SU-DHL-6 (cell line): ENCODE measurements around the gene SH3BP2.

Experiments
- H2AFZ ChIP-seq: fragments of 200-600 bp; sonication (generic); 2 replicates; pipeline ENCODE4 v1.6.1; 2014; ENCODE audit warnings: low read depth, mild to moderate bottlenecking, moderate library complexity, mixed read lengths, antibody characterized with exemption, low read length; ENCODE audit not compliant: severe bottlenecking
- H3F3A ChIP-seq: fragments of 200-600 bp; shearing (Covaris generic); 2 replicates; pipeline ENCODE4 v1.6.0; 2016; ENCODE audit warnings: antibody characterized with exemption, mild to moderate bottlenecking; ENCODE audit not compliant: insufficient read depth
- H3K27ac ChIP-seq: fragments of 200-600 bp; sonication (generic); 2 replicates; pipeline ENCODE4 v1.5.1; 2016; ENCODE audit warnings: low read depth, mild to moderate bottlenecking, low read length, moderate library complexity, mixed read lengths
- H3K27me3 ChIP-seq: fragments of 200-600 bp; sonication (generic), shearing (Covaris generic); 2 replicates; pipeline ENCODE4 v1.6.0; 2014; ENCODE audit warnings: mild to moderate bottlenecking, low read length
- H3K36me3 ChIP-seq: fragments of 200-600 bp; sonication (generic); 2 replicates; pipeline ENCODE4 v1.6.1; 2014; ENCODE audit warnings: mild to moderate bottlenecking, low read length, mixed read lengths
- H3K4me2 ChIP-seq: fragments of 300-600, 200-600 bp; shearing (Covaris generic), sonication (generic); 2 replicates; pipeline ENCODE4 v1.6.0; 2014; ENCODE audit warnings: low read length, low read depth, mild to moderate bottlenecking; ENCODE audit not compliant: poor library complexity, severe bottlenecking
- H3K4me3 ChIP-seq: fragments of 200-600 bp; sonication (generic); 2 replicates; pipeline ENCODE4 v1.5.1; 2014; ENCODE audit warnings: antibody characterized with exemption, low read length, mild to moderate bottlenecking, mixed read lengths; ENCODE audit not compliant: insufficient read depth, poor library complexity, severe bottlenecking
- H3K79me2 ChIP-seq: fragments of 200-600 bp; sonication (generic); 2 replicates; pipeline ENCODE4 v1.6.1; 2014; ENCODE audit warnings: mild to moderate bottlenecking, low read length, moderate library complexity; ENCODE audit not compliant: insufficient read depth
- H3K9ac ChIP-seq: fragments of 200-600 bp; sonication (generic); 2 replicates; pipeline ENCODE4 v1.7.0; 2014; ENCODE audit warnings: mild to moderate bottlenecking, low read length
- H3K9me2 ChIP-seq: fragments of 200-600 bp; sonication (generic); replicated peaks from 2 replicates; pipeline ENCODE4 v1.6.1; 2014; ENCODE audit warnings: low read length; ENCODE audit not compliant: insufficient read depth
- H3K9me3 ChIP-seq: fragments of 200-600 bp; sonication (generic); 2 replicates; pipeline ENCODE4 v1.6.1; 2014; ENCODE audit warnings: low read length, mixed read lengths; ENCODE audit not compliant: insufficient read depth
- H4K20me1 ChIP-seq: fragments of 200-600 bp; sonication (generic); 2 replicates; pipeline ENCODE4 v1.6.1; 2014; ENCODE audit warnings: low read depth, mild to moderate bottlenecking, antibody characterized with exemption, low read length, moderate library complexity, mixed read lengths
- EZH2phosphoT487 ChIP-seq: fragments of 200-600 bp; sonication (generic), shearing (Covaris generic); conservative IDR thresholded peaks from 2 replicates; pipeline ENCODE4 v1.6.1; 2018; ENCODE audit warnings: mild to moderate bottlenecking, antibody characterized with exemption, low read length, moderate library complexity, mixed read lengths
- TF ChIP-seq, protein P1 (sequence below): fragments of 200-600 bp; sonication (generic); IDR thresholded peaks from one replicate; pipeline ENCODE4 v1.5.1; 2017; ENCODE audit warnings: antibody characterized with exemption, mild to moderate bottlenecking, low read length, moderate library complexity; ENCODE audit not compliant: insufficient read depth, poor library complexity, severe bottlenecking

Gene SH3BP2

GRCh38 chr4:2823301-2823670, 30.4 kb downstream of the SH3BP2 start:
- no peak overlapping the region for H3K27ac ChIP-seq
- H3K4me3 ChIP-seq, result no peak overlapping the region
- no peaks in the 10 kb centered on the region for H3K79me2 ChIP-seq
- TF ChIP-seq EZH2phosphoT487, result no peak
- TF ChIP-seq, protein P1, sequence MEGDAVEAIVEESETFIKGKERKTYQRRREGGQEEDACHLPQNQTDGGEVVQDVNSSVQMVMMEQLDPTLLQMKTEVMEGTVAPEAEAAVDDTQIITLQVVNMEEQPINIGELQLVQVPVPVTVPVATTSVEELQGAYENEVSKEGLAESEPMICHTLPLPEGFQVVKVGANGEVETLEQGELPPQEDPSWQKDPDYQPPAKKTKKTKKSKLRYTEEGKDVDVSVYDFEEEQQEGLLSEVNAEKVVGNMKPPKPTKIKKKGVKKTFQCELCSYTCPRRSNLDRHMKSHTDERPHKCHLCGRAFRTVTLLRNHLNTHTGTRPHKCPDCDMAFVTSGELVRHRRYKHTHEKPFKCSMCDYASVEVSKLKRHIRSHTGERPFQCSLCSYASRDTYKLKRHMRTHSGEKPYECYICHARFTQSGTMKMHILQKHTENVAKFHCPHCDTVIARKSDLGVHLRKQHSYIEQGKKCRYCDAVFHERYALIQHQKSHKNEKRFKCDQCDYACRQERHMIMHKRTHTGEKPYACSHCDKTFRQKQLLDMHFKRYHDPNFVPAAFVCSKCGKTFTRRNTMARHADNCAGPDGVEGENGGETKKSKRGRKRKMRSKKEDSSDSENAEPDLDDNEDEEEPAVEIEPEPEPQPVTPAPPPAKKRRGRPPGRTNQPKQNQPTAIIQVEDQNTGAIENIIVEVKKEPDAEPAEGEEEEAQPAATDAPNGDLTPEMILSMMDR, result no peak
- H4K20me1 ChIP-seq, result no peaks in the 10 kb centered on the region
- no peak overlapping the region for H3K9ac ChIP-seq
- no peaks in the 10 kb centered on the region for H3F3A ChIP-seq
- no peaks in the 10 kb centered on the region for H3K9me2 ChIP-seq
- H3K4me2 ChIP-seq, result no peak overlapping the region
- no peaks in the 10 kb centered on the region for H3K27me3 ChIP-seq
- H2AFZ ChIP-seq, result no peak overlapping the region
- no peaks in the 10 kb centered on the region for H3K36me3 ChIP-seq
- H3K9me3 ChIP-seq, result no peaks in the 10 kb centered on the region

- no peak overlapping the region for H3K4me3 ChIP-seq
- H3F3A ChIP-seq, result no peaks in the 10 kb centered on the region
- no peaks in the 10 kb centered on the region for H4K20me1 ChIP-seq
- no peaks in the 10 kb centered on the region for H3K27me3 ChIP-seq
- no peak overlapping the region for H2AFZ ChIP-seq
- no peak overlapping the region for H3K4me2 ChIP-seq
- no peaks in the 10 kb centered on the region for H3K9me3 ChIP-seq
- no peak overlapping the region for H3K9ac ChIP-seq
- no peak overlapping the region for H3K27ac ChIP-seq
- H3K79me2 ChIP-seq, result no peaks in the 10 kb centered on the region
- TF ChIP-seq, protein P1, result no peak
- TF ChIP-seq EZH2phosphoT487, result no peak
- no peaks in the 10 kb centered on the region for H3K9me2 ChIP-seq
- H3K36me3 ChIP-seq, result no peaks in the 10 kb centered on the region
These were observed 30.9 kb downstream of the SH3BP2 start for GRCh38 chr4:2823671-2824328.

DNA sequence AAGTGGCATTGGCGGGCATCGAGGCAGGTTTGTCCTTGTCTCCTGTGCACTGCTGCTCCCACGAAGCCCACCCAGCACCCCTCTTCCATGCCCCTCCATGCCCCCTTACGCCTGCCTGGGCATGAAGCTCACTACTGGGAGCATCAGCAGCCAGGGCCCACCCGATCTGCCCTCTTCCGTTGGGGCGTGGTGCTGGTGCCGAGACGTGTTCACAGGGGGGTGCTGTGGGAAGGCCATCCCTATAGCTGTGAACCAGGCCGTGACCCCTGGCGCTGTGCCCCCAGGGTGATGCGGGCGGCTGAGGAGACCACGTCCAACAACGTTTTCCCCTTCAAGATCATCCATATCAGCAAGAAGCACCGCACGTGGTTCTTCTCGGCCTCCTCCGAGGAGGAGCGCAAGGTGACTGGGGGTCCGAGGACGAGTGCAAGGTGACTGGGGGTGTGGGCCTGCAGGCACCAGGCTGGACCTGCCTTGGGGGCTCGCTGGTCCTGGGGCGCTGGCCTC, 31.5 kb downstream of the SH3BP2 start:
- TF ChIP-seq EZH2phosphoT487, result no peak
- TF ChIP-seq, protein P1, result no peak
- Histone ChIP-seq H3K4me3 (no peak overlapping the region), H3K4me2 (no peak overlapping the region), H3K27ac (no peak overlapping the region), H3K27me3 (no peaks in the 10 kb centered on the region), H3F3A (no peaks in the 10 kb centered on the region), H3K79me2 (no peaks in the 10 kb centered on the region), H3K9ac (no peak overlapping the region), H4K20me1 (no peaks in the 10 kb centered on the region), H3K9me3 (no peaks in the 10 kb centered on the region), H3K36me3 (no peaks in the 10 kb centered on the region), H2AFZ (no peak overlapping the region), H3K9me2 (no peaks in the 10 kb centered on the region)
